Activated CD4-positive, alpha-beta T cell treated with anti-CD3 and anti-CD28 coated beads, Interleukin-2, amount 50 U/mL, for 1 hour (primary cell): ENCODE results near the gene KRT6B.
"Not testable (repeated sequence)": the region's sequence is repeated elsewhere in the genome, so short reads cannot be mapped to it uniquely, and the experiment has no call there.

ENCODE experiments used
- DNase-seq: peaks from one replicate; pipeline ENCODE4 v3.0.0-alpha.2; 2020

The KRT6B gene

GRCh38 chr12:52464897-52465296 is 13.0 kb upstream of the KRT6B start:
- no peak for DNase-seq

- no peak for DNase-seq
Observed at GRCh38 chr12:52461693-52462092, 9.7 kb upstream of the KRT6B start.

GRCh38 chr12:52458861-52459260 is 6.9 kb upstream of the KRT6B start:
- DNase-seq = no peak

- DNase-seq = no peak
Observed at GRCh38 chr12:52455821-52456220, 3.9 kb upstream of the KRT6B start.

GRCh38 chr12:52454411-52455201 is 2.7 kb upstream of the KRT6B start:
- DNase-seq = no peak

GRCh38 chr12:52448228-52448627 is 3.7 kb downstream of the KRT6B start:
- no peak for DNase-seq

- not testable (repeated sequence) for DNase-seq
Observed at GRCh38 chr12:52447196-52447595, 4.8 kb downstream of the KRT6B start.

- no peak for DNase-seq
Observed at GRCh38 chr12:52446367-52447045, 5.4 kb downstream of the KRT6B start.

GRCh38 chr12:52445876-52446275 is 6.1 kb downstream of the KRT6B start:
- no peak for DNase-seq

GRCh38 chr12:52444647-52445595 is 7.0 kb downstream of the KRT6B start:
- DNase-seq = no peak

- DNase-seq = no peak
Observed at GRCh38 chr12:52443966-52444365, 8.0 kb downstream of the KRT6B start.

GRCh38 chr12:52442600-52443061 is 9.3 kb downstream of the KRT6B start:
- no peak for DNase-seq

GRCh38 chr12:52441320-52441911 is 10.5 kb downstream of the KRT6B start:
- DNase-seq = no peak

- DNase-seq = no peak
Observed at GRCh38 chr12:52440821-52441319, 11.1 kb downstream of the KRT6B start.

GRCh38 chr12:52439845-52440244 is 12.1 kb downstream of the KRT6B start:
- no peak for DNase-seq

- DNase-seq = no peak
Observed at GRCh38 chr12:52439420-52439819, 12.5 kb downstream of the KRT6B start.

GRCh38 chr12:52438305-52439301 is 13.3 kb downstream of the KRT6B start:
- no peak for DNase-seq

- no peak for DNase-seq
Observed at GRCh38 chr12:52437508-52437907, 14.4 kb downstream of the KRT6B start.

GRCh38 chr12:52436828-52437474 is 15.0 kb downstream of the KRT6B start:
- no peak for DNase-seq

- no peak for DNase-seq
Observed at GRCh38 chr12:52436000-52436827, 15.7 kb downstream of the KRT6B start.
